OCI-LY1 (cell line): ENCODE measurements around the gene VAV2.

Experiments used
- H2AFZ ChIP-seq: fragments of 200-600 bp; sonication (generic), shearing (Covaris generic); 2 replicates; pipeline ENCODE4 v1.6.0; 2014; ENCODE audit warnings: antibody characterized with exemption, mild to moderate bottlenecking, low read length
- H3F3A ChIP-seq: fragments of 200-600 bp; sonication (generic), shearing (Covaris generic); 2 replicates; pipeline ENCODE4 v1.6.0; 2014; ENCODE audit warnings: mild to moderate bottlenecking, antibody characterized with exemption, low read length, moderate library complexity; ENCODE audit not compliant: insufficient read depth
- H3K27ac ChIP-seq: fragments of 200-600 bp; sonication (generic); 2 replicates; pipeline ENCODE4 v1.5.1; 2014; ENCODE audit warnings: low read length, mixed run types, mild to moderate bottlenecking, low read depth; ENCODE audit not compliant: poor library complexity, severe bottlenecking
- H3K27me3 ChIP-seq: fragments of 200-600 bp; sonication (generic); 2 replicates; pipeline ENCODE4 v1.6.0; 2014; ENCODE audit warnings: antibody characterized with exemption, mild to moderate bottlenecking, low read length, moderate library complexity; ENCODE audit not compliant: insufficient read depth
- H3K36me3 ChIP-seq: fragments of 200-600 bp; sonication (generic); 2 replicates; pipeline ENCODE4 v1.6.1; 2014; ENCODE audit warnings: mild to moderate bottlenecking, antibody characterized with exemption, low read length, moderate library complexity, mixed read lengths; ENCODE audit not compliant: insufficient read depth
- H3K4me1 ChIP-seq: fragments of 200-600 bp; sonication (generic); 2 replicates; pipeline ENCODE4 v1.5.1; 2014; ENCODE audit warnings: mild to moderate bottlenecking, low read length, moderate library complexity; ENCODE audit not compliant: insufficient read depth, severe bottlenecking
- H3K4me2 ChIP-seq: fragments of 200-600 bp; sonication (generic), shearing (Covaris generic); 2 replicates; pipeline ENCODE4 v1.6.1; 2014; ENCODE audit warnings: low read length
- H3K4me3 ChIP-seq: fragments of 200-600 bp; sonication (generic); 2 replicates; pipeline ENCODE4 v1.5.1; 2014; ENCODE audit warnings: low read length, low read depth, mild to moderate bottlenecking, mixed read lengths; ENCODE audit not compliant: poor library complexity, severe bottlenecking
- H3K79me2 ChIP-seq: fragments of 200-600 bp; shearing (Covaris generic); 2 replicates; pipeline ENCODE4 v1.6.1; 2016; ENCODE audit warnings: mixed run types, low read length, mixed read lengths; ENCODE audit not compliant: insufficient read depth
- H3K9ac ChIP-seq: fragments of 200-600 bp; sonication (generic), shearing (Covaris generic); 2 replicates; pipeline ENCODE4 v1.6.1; 2014; ENCODE audit warnings: mild to moderate bottlenecking, low read length, mixed read lengths
- H3K9me2 ChIP-seq: fragments of 200-600 bp; sonication (generic), shearing (Covaris generic); 2 replicates; pipeline ENCODE4 v1.6.1; 2014; ENCODE audit warnings: low read depth, mild to moderate bottlenecking, low read length, mixed read lengths
- H3K9me3 ChIP-seq: fragments of 200-600 bp; shearing (Covaris generic); 2 replicates; pipeline ENCODE4 v1.6.1; 2014; ENCODE audit warnings: low read length, mixed read lengths
- H4K20me1 ChIP-seq: fragments of 200-600 bp; sonication (generic), shearing (Covaris generic); 2 replicates; pipeline ENCODE4 v1.6.0; 2016; ENCODE audit warnings: mild to moderate bottlenecking, low read length; ENCODE audit not compliant: insufficient read depth
- EZH2 ChIP-seq: fragments of 200-600 bp; sonication (generic), shearing (Covaris generic); IDR thresholded peaks from 2 replicates; pipeline ENCODE4 v1.8.0; 2017; ENCODE audit warnings: borderline replicate concordance, mixed run types, mild to moderate bottlenecking, antibody characterized with exemption, low read length, moderate library complexity, mixed read lengths
- TF ChIP-seq, protein P1 (sequence below): fragments of 200-600 bp; sonication (generic), shearing (Covaris generic); IDR thresholded peaks from 2 replicates; pipeline ENCODE4 v1.5.1; 2017; ENCODE audit warnings: mild to moderate bottlenecking, antibody characterized with exemption, low read length, moderate library complexity, mixed read lengths

The VAV2 gene

DNA sequence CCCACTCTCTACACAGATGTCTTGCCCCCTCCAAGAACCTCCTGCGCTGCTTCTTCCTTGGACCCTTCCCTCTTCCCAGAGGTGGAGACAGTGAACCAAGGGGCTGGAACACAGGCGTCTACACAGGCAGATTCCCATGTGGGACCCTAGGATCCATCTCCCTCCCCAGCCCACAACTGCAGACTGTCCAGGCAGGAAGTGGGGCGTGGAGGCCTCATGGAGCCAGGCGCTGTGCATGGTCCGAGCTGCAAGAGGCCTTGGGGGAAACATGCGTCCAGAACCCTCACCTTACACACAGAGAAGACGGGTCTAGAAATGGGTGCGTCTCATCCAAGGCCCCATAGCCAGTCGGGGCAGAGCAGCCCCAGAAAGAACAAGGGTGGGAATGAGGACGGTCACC is 117.5 kb downstream of the VAV2 start:
- TF ChIP-seq, protein P1, sequence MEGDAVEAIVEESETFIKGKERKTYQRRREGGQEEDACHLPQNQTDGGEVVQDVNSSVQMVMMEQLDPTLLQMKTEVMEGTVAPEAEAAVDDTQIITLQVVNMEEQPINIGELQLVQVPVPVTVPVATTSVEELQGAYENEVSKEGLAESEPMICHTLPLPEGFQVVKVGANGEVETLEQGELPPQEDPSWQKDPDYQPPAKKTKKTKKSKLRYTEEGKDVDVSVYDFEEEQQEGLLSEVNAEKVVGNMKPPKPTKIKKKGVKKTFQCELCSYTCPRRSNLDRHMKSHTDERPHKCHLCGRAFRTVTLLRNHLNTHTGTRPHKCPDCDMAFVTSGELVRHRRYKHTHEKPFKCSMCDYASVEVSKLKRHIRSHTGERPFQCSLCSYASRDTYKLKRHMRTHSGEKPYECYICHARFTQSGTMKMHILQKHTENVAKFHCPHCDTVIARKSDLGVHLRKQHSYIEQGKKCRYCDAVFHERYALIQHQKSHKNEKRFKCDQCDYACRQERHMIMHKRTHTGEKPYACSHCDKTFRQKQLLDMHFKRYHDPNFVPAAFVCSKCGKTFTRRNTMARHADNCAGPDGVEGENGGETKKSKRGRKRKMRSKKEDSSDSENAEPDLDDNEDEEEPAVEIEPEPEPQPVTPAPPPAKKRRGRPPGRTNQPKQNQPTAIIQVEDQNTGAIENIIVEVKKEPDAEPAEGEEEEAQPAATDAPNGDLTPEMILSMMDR: no peak
- TF ChIP-seq EZH2: no peak
- Histone ChIP-seq H3K27ac (no peak overlapping the region), H3F3A (no peaks in the 10 kb centered on the region), H4K20me1 (no peaks in the 10 kb centered on the region), H3K4me3 (no peak overlapping the region), H3K27me3 (peaks cover 5% of the 10 kb centered on the region; the same call in 1 of the 2 replicates), H2AFZ (no peak overlapping the region), H3K79me2 (no peaks in the 10 kb centered on the region), H3K4me2 (no peak overlapping the region), H3K9me2 (no peaks in the 10 kb centered on the region), H3K4me1 (no peaks in the 10 kb centered on the region), H3K36me3 (no peaks in the 10 kb centered on the region), H3K9me3 (no peaks in the 10 kb centered on the region), H3K9ac (no peak overlapping the region)

DNA sequence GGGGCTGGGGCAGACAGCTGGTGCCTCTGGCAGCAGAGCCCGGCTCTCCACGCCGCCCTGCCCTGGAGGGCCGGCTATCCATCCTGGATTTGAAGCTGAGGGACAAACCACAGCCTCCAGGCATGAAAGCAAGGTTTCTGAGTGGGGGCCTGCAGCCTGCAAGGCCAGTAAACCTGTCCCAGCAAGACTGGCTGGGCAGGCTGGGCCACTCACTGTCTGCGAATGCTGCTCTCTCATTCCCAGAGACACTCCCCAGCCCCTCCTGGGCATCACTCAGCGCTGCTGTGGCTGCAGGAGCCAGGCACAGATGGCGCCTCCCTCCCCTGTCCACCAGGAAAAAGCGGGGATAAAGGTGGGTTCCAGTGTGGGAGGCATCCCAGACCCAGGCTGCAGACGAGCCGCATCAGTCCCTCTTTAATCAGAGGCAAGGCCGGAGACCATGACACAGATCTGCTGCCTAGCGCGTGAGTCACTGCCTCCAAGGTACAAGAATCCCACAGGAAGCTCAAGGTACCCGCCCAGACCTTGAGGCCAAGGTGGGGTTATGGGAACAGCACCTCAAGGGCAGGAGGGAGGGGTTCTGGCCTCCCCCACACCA is 118.0 kb downstream of the VAV2 start:
- Histone ChIP-seq H4K20me1 (no peaks in the 10 kb centered on the region), H3K4me2 (no peak overlapping the region), H3K79me2 (no peaks in the 10 kb centered on the region), H3K27me3 (peaks cover 5% of the 10 kb centered on the region; the same call in 1 of the 2 replicates), H3K27ac (no peak overlapping the region), H3K36me3 (no peaks in the 10 kb centered on the region), H2AFZ (no peak overlapping the region), H3K9ac (no peak overlapping the region), H3F3A (no peaks in the 10 kb centered on the region), H3K9me3 (no peaks in the 10 kb centered on the region), H3K9me2 (no peaks in the 10 kb centered on the region), H3K4me3 (no peak overlapping the region), H3K4me1 (no peaks in the 10 kb centered on the region)
- TF ChIP-seq, protein P1: no peak
- TF ChIP-seq EZH2: no peak

DNA sequence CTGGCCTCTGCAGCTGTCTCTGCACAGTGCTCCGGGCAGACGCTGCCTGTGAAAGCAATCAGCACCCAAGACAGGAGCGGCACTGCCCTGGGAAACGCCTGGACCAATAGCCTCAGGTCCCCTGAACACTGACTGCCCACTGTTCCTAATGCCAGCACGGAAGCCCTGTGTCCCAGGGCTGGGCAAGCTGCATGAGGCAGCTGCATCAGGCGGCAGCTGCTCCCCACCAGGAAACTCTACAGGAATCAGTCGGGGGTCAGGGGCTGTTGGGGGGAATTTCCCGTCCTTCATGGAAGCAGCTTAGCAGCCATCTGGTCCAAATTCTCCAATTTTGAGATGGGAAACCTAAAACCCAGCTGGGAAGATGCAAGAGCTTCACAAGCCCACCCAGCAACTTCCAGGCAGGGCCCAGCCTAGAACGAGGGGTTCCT is 118.6 kb downstream of the VAV2 start:
- TF ChIP-seq, protein P1: no peak
- no peak for TF ChIP-seq EZH2
- H3K9ac ChIP-seq: no peak overlapping the region
- H3K4me1 ChIP-seq: no peaks in the 10 kb centered on the region
- H3K4me3 ChIP-seq: no peak overlapping the region
- no peaks in the 10 kb centered on the region for H3K79me2 ChIP-seq
- no peak overlapping the region for H2AFZ ChIP-seq
- H3K27ac ChIP-seq: no peak overlapping the region
- H3K27me3 ChIP-seq: peaks cover 5% of the 10 kb centered on the region; the same call in 1 of the 2 replicates
- H3F3A ChIP-seq: no peaks in the 10 kb centered on the region
- H3K4me2 ChIP-seq: no peak overlapping the region
- no peaks in the 10 kb centered on the region for H3K9me2 ChIP-seq
- H3K9me3 ChIP-seq: no peaks in the 10 kb centered on the region
- H4K20me1 ChIP-seq: no peaks in the 10 kb centered on the region
- no peaks in the 10 kb centered on the region for H3K36me3 ChIP-seq
